HG03354 (cell line): ENCODE results near the gene IER2.
A peak's percentile ranks its signal among the peaks of the same experiment; 100 is the strongest.
"Not testable (repeated sequence)": the region's sequence is repeated elsewhere in the genome, so short reads cannot be mapped to it uniquely, and the experiment has no call there.

Experiments
- ATAC-seq: cut with Tn5 transposase; IDR thresholded peaks from one replicate; pipeline ENCODE4 v1.9.1; 2021; ENCODE audit warnings: mild to moderate bottlenecking; ENCODE audit not compliant: unreplicated experiment, poor library complexity, severe bottlenecking

Gene IER2

DNA sequence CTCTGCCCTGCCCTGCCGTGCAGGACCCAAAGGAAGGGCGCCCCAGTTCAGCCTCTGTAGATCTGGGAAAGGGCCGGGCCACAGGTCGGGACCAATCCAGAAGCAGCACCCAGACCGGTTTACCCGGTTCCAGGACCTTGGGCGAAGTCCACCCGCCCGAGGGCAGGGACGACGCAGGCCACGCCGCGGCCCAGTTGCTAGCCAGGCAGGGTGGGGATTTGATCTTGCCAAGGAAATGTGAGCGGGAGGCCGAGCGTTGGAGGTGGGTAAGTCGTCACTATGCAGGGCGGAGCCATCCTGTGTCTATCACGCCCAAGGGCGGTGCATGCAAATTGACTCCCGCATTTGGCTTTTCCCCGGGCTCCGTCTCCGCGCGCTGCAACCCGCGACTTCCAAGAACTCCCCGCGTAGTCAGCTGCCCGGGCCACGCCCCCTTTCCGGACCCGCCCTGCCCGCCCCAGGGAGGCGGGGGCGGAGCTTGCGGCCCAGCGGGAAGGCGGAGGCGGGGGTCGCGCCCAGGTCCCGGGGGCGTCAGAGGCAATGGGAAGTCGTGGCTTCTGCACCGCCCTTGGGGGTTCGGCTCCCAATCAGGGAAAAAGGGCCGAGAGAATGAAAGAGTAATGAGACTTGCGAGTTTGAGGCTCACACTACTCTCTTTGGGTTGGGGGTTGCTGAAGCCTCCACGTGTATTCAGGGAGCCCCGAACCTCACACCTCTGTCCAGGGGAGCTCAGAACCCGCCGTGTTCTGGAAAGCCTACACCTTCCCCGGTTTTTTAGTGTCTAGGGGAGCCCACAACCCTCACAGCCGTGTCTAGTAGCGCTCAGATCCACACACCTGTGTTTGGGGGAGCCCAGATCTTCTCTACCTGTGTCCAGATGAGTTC, 12.8 kb downstream of the IER2 start:
- ATAC-seq = peak; percentile 49

DNA sequence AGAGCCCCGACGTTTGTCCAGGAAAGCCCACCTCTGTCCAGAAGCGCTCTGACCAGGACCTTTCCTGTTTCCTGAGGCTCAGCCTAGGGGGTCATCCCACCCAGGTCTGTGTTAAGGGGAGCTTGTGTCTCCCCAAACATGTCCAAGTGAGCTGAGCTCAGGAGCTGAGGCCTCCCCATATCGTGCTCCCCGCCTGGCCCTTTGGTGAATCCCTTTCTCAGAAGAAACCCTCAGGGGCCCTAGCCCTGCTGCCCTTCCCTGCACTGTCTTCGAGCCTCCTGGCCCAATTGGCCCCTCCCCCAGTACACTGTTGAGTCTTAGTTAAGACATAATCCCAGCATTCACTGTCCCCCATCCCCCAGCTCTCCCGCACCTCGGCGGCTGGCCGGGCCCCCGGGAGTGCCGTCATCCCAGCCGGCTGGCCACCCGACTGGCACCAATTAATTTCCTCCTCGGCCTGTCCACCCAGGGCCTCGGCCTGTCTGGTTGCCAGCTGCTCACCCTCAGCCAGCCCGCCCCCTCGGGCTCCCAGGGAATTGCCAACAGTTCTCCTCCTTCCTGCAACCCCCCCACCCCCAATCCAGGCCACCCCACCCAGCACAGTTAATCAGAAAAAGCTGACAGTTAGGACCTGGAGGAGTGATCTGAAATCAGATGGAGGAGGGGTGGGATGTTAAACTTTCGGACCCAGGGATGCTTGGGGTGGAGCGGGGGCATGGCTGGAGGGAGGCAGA, 13.6 kb downstream of the IER2 start:
- ATAC-seq = peak; percentile 4

DNA sequence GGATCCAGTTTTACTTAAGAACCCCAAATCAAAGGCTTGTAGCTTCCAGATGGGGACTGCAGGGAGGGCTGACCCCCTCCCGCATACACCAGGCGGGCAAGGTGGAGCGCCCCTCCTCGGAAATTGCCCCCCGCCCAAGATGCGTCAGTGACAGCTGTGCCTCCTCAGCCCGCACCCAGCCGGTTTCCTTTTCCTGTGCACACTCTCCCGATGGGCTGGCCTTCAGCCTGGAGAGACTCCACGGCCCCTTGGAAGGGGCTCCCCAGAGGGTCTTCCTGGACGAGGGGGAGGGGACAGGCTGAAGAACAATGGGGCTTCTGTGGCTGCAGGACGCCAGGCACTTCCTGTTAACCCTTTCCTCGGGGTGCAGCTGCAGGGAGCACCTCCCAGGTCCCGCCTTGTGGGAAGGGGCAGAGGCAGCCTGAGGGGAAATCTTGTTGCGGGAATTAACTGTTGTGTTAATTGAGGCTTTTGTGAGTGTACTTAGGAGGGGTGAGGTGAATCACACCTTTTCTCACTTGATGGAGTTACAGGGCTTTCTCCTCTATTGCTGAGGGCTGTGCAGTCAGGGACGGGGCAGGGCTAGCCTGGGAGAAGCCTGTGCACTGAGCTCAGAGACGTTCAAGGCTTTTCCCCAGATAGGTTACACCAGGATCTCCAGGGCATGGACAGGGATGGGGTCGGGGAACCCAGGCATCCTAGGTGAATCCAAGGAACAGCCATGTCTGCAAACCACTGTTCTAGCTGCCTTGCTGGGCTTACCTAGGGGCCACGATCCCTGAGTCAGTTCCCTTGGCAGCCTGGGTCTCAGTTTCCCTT, 14.3 kb downstream of the IER2 start:
- no peak for ATAC-seq

DNA sequence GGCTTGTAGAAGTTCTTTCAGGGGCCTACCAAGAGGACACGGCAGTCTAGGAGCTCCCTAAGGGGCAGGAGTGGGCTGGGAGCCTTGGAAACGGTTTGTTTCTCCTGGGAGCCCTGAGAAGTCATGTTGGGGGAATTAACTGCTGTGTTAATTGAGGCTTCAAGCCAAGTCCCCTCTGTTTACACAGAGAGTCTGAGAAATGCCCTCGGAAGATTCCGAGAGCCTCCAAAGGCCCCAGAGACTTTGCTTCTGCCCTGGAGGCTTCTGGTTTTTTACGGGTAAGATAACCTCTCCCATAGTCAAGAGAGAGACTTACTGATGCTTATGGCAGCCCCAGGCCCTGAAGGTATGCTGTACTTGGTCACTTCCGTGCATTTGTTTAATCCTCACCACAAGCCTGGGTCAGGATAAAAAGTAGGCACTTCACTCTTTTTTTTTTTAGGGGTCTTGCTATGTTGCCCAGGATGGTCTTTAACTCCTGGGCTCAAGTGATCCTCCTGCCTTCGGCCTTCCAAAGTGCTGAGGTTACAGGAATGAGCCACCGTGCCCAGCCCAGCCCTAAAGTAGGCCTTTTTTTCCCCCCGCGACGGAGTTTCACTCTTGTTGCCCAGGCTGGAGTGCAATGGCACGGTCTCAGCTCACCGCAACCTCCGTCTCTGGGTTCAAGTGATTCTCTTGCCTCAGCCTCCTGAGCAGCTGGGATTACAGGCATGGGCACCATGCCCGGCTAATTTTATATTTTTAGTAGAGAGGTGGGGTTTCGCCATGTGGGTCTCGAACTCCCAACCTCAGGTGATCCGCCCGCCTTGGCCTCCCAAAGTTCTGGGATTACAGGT, 15.2 kb downstream of the IER2 start:
- ATAC-seq = no peak

DNA sequence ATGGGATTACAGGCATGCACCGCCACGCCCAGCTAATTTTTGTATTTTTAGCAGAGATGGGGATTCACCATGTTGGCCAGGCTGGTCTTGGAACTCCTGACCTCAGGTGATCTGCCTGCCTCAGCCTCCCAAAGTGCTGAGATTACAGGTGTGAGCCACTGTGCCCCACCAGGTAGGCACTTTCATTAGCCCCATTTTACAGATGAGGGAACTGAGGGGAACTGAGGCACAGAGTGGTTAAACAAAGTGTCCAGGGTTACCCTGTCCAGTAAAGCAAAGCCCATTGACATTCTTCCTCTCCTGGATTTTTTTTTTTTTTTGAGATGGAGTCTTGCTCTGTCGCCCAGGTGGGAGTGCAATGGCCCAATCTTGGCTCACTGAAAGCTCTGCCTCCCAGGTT, 15.9 kb downstream of the IER2 start:
- ATAC-seq = not testable (repeated sequence)

DNA sequence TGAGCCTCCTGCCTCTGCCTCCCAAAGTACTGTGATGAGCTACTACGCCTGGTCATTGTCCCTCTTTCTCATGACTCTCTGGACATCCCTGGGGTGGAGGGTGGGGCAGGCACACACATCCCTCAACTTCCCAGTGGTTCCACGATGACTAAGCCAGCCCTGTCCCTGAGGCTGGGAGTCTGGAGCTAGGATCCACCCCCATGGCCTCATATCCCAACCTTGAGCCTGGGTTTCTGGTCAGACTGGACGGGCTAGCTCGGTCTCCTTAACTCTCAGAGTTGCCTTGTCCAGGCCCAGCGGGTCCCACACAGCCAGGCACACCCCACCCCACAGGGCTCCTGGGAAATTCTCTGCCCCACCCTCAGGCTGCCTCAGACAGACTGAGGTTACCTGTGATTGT, 19.6 kb downstream of the IER2 start:
- ATAC-seq = no peak

DNA sequence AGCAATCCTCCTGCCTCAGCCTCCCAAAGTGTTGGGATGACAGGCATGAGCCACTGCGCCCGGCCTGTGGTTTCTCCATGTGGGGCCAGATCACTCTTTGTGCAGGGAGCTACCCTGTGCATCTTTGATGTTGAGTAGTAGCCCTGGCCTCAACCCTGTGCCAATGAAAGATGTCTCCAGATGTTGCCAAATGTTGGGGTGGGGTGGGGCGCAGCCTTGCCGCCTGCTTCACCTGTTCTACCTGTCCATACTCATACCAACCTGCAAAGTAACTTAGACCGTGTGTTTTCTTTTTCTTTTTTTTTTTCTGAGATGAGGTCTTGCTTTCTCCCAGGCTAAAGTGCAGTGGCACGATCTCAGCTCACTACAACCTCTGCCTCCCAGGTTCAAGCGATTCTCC, 20.9 kb downstream of the IER2 start:
- ATAC-seq = no peak

DNA sequence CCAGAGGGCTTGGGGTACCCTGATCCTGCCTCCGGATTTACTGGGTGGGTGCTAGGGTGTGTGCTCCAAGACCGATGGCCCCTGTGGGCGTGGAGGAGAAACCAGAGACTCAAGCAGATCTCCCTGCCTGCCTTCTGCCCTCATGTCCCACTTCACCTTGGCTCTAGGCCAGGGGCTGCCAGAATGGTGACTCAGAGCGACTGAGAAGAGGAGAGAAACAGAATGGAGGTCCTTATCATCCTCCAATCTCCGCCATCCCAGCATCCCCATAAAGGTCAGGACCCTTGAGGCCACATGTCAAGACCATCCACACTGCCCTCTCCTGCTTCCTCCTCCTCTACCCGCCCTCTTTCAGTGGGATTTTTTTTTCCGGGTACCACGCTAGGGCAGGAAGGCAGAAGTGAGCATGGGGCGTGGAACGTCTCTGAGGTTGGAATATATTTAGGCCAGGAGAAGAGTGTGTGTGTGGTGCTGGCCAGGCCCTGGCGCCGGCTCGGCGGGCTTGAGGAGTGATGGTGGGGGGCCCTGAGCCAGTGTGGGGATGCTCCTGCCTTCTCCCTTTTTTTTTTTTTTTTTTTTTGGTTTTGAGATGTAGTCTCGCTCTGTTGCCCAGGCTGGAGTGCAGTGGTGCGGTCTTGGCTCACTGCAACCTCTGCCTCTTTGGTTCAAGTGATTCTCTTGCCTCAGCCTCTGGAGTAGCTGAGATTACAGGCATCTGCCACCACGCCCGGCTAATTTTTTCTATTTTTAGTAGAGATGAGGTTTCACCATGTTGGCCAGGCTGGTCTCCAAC, 22.3 kb downstream of the IER2 start:
- ATAC-seq = no peak

DNA sequence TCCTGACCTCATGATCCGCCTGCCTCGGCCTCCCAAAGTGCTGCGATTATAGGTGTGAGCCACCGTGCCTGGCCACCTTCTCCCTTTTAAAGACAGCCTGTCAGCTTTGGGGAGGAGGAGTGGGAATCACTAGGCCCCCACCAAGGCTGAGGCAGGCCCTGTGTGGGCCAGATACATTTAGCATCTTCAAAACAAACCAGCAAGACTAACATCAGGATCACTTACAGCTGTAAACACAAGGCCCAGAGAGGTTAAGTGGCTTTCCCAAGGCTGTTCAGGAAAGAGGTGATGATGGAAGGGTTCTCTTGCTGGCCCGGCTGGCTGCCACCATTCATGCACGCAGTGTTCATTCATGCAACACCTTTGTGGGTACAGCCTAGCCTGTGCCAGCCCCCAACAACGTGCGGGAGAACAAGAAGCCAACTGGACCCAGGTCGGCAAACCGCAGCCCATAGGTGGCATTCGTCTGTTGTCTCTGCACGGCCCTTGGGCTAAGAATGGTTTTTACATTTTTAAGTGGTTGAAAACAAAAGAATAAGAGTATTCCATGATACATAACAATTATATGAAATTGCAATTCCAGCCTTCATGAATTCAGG, 23.0 kb downstream of the IER2 start:
- no peak for ATAC-seq

DNA sequence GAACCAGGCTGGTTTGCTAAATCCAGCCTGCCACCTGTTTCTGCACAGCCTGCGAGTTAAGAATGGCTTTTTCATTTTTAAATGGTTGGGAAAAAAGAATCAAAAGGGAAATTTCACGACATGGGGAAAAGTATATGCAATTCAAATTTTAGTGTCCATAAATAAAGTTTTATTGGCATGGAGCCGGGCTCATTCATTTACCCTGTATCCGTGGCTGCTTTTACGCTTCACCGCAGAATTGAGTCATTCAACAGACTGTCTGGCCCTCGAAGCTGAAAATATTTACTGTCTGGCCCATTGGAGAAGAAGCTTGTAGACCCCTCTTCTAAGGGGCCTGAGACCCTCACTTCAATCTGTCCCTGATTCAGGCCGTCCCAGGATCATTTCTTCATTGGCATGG, 26.1 kb downstream of the IER2 start:
- no peak for ATAC-seq

DNA sequence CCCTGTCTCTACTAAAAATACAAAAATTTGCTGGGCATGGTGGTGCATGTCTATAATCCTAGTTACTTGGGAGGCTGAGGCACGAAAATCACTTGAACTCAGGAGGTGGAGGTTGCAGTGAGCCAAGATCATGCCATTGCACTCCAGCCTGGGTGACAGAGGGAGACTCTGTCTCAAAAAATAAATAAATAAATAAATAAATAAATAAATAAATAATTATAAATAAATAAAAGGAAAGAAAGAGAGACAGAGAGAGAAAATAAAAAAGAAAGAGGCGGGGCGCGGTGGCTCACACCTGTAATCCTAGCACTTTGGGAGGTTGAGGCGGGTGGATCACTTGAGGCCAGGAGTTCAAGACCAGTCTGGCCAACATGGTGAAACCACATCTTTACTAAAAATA, 27.4 kb downstream of the IER2 start:
- ATAC-seq = not testable (repeated sequence)

DNA sequence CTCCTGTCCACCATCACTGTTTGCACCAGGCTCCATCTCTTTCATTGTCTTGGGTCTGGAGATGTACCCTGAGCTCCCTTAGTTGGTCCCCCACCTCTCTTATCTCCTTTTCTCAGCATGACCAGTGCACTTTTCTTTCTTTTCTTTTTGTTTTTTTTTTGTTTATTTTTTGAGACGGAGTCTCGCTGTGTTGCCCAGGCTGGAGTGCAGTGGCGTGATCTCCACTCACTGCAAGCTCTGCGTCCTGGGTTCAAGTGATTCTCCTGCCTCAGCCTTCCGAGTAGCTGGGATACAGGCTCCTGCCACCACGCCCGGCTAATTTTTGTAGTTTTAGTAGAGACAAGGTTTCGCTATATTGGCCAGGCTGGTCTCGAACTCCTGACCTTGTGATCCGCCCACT, 28.1 kb downstream of the IER2 start:
- ATAC-seq = not testable (repeated sequence)

DNA sequence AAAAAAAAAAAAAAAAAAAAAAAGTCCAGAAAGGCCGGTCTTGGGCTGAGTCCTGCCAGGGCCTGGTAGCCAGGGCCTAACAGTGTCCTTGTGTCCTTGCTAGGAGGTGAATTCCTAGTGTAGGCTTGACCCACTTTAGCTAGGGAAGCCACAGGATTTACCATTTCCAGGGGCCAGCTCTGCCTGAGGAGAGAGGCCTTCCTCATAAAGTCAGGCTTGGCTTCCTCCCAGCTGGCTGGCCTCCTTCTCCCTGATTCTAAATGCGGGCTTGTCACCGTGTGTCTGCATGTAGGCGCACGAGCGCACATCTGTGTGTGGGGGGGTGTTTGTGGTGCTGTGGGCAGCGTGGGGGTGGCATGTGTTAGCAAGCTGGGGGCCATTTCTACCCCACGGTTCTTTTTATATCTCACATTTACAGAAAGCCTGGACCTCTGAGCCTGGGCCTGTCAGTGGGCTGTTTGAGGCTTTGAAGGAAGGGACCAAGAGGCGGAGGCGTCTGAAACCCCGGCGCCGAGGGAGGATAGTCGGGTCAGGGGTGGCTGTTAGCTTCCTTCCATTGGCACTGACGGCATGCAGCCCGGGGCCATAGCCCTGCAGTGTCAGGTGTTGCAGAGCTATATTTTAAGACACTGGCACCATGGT, 31.7 kb downstream of the IER2 start:
- no peak for ATAC-seq

DNA sequence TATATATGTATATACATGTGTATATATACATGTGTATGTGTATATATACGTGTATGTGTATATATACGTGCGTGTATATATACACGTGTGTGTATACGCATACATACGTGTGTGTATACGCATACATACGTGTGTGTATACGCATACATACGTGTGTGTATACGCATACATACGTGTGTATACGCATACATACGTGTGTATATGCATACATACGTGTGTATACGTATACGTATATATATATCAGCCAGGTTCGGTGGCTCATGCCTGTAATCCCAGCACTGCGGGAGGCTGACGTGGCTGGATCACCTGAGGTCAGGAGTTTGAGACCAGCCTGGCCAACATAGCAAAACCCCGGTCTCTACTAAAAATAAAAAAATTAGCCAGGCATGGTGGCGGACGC, 34.7 kb downstream of the IER2 start:
- ATAC-seq = not testable (repeated sequence)

DNA sequence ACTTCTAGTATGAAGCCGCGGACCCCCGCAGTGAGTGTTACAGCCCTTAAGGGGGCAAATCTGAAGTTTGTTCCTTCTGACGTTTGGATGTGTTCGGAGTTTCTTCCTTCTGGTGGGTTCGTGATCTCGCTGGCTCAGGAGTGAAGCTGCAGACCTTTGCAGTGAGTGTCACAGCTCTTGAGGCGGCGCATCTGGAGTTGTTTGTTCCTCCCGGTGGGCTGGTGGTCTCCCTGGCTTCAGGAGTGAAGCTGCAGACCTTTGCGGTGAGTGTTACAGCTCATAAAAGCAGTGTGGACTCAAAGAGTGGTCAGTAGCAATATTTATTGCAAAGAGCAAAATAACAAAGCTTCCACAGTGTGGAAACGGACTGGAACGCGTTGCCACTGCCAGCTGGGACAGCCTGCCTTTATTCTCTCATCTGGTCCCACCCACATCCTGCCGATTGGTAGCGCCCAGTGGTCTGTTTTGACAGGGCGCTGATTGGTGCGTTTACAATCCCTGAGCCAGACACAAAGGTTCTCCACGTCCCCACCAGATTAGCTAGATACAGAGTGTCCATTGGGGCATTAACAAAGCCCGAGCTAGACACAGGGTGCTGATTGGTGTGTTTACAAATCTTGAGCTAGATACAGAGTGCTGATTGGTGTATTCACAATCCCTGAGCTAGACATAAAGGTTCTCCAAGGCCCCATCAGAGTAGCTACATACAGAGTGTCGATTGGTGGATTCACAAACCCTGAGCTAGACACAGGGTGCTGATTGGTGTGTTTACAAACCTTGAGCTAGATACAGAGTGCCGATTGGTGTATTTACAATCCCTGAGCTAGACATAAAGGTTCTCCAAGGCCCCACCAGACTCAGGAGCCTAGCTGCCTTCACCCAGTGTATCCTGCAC, 35.8 kb downstream of the IER2 start:
- ATAC-seq = not testable (repeated sequence)

DNA sequence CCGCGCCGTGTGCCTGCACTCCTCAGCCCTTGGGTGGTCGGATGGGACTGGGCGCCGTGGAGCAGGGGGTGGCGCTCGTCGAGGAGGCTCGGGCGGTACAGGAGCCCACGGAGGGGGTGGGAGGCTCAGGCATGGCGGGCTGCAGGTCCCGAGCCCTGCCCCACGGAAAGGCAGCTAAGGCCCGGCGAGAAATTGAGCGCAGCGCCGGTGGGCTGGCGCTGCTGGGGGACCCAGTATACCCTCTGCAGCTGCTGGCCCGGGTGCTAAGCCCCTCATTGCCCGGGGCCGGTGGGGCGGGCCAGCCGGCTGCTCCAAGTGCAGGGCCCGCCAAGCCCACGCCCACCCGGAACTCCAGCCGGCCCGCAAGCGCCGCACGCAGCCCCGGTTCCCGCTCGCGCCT, 36.5 kb downstream of the IER2 start:
- ATAC-seq = not testable (repeated sequence)

DNA sequence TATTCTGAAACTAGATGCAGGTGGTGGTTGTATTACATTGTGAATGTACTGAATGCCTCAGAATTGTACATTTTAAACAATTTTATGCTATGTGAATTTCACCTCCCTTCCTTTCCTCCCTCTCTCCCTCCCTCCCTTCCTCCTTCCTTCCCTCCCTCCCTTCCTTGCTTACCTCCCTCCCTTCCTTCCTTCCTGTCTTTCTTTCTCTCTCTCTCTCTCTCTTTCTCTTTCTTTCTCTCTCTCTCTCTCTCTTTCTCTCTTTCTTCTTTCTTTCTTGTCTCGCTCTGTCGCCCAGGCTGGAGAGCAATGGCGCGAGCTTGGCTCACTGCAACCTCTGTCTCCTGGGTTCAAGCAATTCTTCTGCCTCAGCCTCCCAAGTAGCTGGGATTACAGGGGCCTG, 37.2 kb downstream of the IER2 start:
- ATAC-seq = no peak
